MM.1S (cell line): ENCODE results near the gene MPRIP.

ENCODE experiments used
- DNase-seq: peaks from one replicate; pipeline ENCODE4 v3.0.0-alpha.2; 2015
- H2AFZ ChIP-seq: fragments of 300-600 bp; sonication (generic); 2 replicates; pipeline ENCODE4 v1.6.0; 2016; ENCODE audit warnings: antibody characterized with exemption, low read length
- H3F3A ChIP-seq: fragments of 300-600 bp; sonication (generic); 2 replicates; pipeline ENCODE4 v1.6.1; 2016; ENCODE audit warnings: mild to moderate bottlenecking, antibody characterized with exemption, low read length, moderate library complexity, mixed read lengths; ENCODE audit not compliant: insufficient read depth
- H3K27ac ChIP-seq: fragments of 300-600 bp; sonication (generic); 2 replicates; pipeline ENCODE4 v1.5.1; 2016; ENCODE audit warnings: mild to moderate bottlenecking, low read length
- H3K27me3 ChIP-seq: fragments of 300-600 bp; sonication (generic); replicated peaks from 2 replicates; pipeline ENCODE4 v1.6.0; 2016; ENCODE audit warnings: low read length; ENCODE audit not compliant: insufficient read depth
- H3K36me3 ChIP-seq: fragments of 300-600 bp; sonication (generic); replicated peaks from 2 replicates; pipeline ENCODE4 v1.6.1; 2016; ENCODE audit warnings: mild to moderate bottlenecking, low read length, mixed read lengths; ENCODE audit not compliant: insufficient read depth
- H3K4me1 ChIP-seq: fragments of 300-600 bp; sonication (generic); 2 replicates; pipeline ENCODE4 v1.6.1; 2016; ENCODE audit warnings: low read length, mixed read lengths
- H3K4me2 ChIP-seq: fragments of 300-600 bp; sonication (generic); 2 replicates; pipeline ENCODE4 v1.6.0; 2016; ENCODE audit warnings: low read depth, low read length
- H3K4me3 ChIP-seq: fragments of 300-600 bp; sonication (generic); 2 replicates; pipeline ENCODE4 v1.5.1; 2016; ENCODE audit warnings: low read length, mixed read lengths
- H3K79me2 ChIP-seq: fragments of 300-600 bp; sonication (generic); 2 replicates; pipeline ENCODE4 v1.6.1; 2016; ENCODE audit warnings: mixed run types, low read length, mixed read lengths
- H3K9ac ChIP-seq: fragments of 300-600 bp; sonication (generic); 2 replicates; pipeline ENCODE4 v1.6.1; 2016; ENCODE audit warnings: low read length, mixed read lengths
- H3K9me2 ChIP-seq: fragments of 300-600 bp; sonication (generic); replicated peaks from 2 replicates; pipeline ENCODE4 v1.6.1; 2016; ENCODE audit warnings: mild to moderate bottlenecking, low read length, mixed read lengths; ENCODE audit not compliant: insufficient read depth
- H3K9me3 ChIP-seq: fragments of 300-600 bp; sonication (generic); replicated peaks from 2 replicates; pipeline ENCODE4 v1.6.1; 2016; ENCODE audit warnings: mild to moderate bottlenecking, low read length, mixed read lengths; ENCODE audit not compliant: insufficient read depth
- H4K20me1 ChIP-seq: fragments of 300-600 bp; sonication (generic); 2 replicates; pipeline ENCODE4 v1.6.1; 2016; ENCODE audit warnings: mild to moderate bottlenecking, low read length, moderate library complexity, mixed read lengths; ENCODE audit not compliant: insufficient read depth
- EZH2 ChIP-seq: fragments of 300-600 bp; sonication (generic); optimal IDR thresholded peaks from 2 replicates; pipeline ENCODE3; 2017; ENCODE audit warnings: low read depth, mild to moderate bottlenecking, antibody characterized with exemption, low read length, mixed read lengths
- EZH2phosphoT487 ChIP-seq: fragments of 300-600 bp; sonication (generic); IDR thresholded peaks from 2 replicates; pipeline ENCODE4 v1.6.1; 2018; ENCODE audit warnings: antibody characterized with exemption, low read length
- TF ChIP-seq, protein P1 (sequence below): fragments of 300-600 bp; sonication (generic); IDR thresholded peaks from 2 replicates; pipeline ENCODE4 v1.5.1; 2016; ENCODE audit warnings: antibody characterized with exemption, low read length, mixed read lengths

MPRIP gene

DNA sequence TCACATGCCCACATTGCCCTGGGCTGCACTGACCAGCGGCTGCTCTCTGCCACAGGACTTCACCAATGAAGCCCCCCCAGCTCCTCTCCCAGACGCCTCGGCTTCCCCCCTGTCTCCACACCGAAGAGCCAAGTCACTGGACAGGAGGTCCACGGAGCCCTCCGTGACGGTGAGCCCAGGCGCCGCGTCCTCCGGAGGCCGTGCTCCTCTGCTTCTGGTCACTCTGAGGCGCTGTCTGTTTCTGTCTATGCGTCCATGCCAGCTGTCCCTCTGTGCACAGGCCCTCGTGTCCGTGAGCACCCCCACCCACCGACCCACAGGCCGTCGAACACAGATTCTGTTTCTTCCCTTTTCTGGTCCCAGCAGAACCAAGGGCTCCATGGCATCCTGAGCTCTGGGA, 101.2 kb downstream of the MPRIP start:
- DNase-seq = no peak
- Histone ChIP-seq H3K4me3 (no peak overlapping the region), H3K27ac (no peak overlapping the region), H3K9me2 (no peaks in the 10 kb centered on the region), H3K36me3 (no peaks in the 10 kb centered on the region), H3K4me2 (no peak overlapping the region), H3K27me3 (no peaks in the 10 kb centered on the region), H3K9me3 (no peaks in the 10 kb centered on the region), H3K79me2 (no peaks in the 10 kb centered on the region), H3K9ac (no peak overlapping the region), H3F3A (no peaks in the 10 kb centered on the region), H3K4me1 (no peaks in the 10 kb centered on the region), H4K20me1 (no peaks in the 10 kb centered on the region), H2AFZ (no peak overlapping the region)
- TF ChIP-seq EZH2phosphoT487 = no peak
- no peak for TF ChIP-seq EZH2
- TF ChIP-seq, protein P1, sequence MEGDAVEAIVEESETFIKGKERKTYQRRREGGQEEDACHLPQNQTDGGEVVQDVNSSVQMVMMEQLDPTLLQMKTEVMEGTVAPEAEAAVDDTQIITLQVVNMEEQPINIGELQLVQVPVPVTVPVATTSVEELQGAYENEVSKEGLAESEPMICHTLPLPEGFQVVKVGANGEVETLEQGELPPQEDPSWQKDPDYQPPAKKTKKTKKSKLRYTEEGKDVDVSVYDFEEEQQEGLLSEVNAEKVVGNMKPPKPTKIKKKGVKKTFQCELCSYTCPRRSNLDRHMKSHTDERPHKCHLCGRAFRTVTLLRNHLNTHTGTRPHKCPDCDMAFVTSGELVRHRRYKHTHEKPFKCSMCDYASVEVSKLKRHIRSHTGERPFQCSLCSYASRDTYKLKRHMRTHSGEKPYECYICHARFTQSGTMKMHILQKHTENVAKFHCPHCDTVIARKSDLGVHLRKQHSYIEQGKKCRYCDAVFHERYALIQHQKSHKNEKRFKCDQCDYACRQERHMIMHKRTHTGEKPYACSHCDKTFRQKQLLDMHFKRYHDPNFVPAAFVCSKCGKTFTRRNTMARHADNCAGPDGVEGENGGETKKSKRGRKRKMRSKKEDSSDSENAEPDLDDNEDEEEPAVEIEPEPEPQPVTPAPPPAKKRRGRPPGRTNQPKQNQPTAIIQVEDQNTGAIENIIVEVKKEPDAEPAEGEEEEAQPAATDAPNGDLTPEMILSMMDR = no peak

DNA sequence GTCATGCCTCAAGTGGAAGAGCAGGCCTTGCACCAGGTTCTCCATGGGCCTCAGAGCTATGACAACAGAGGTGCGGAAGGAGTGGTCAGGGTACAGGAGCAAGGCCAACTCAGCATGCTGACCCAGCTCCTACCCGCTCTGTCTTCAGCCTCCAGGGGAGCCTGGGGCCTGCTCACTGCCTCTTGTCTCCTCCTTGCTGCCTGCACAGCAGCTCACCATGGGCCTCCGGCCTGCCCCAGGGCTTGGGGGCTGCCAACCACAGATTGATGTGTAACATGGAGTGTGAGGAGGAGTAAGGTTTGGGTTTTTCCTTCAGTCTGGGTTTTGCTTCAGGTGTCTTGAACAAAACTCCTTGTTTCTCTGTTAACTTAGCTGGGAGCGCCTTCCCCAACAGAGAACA, 101.8 kb downstream of the MPRIP start:
- H3K9me3 ChIP-seq = no peaks in the 10 kb centered on the region
- H4K20me1 ChIP-seq = no peaks in the 10 kb centered on the region
- H3K4me3 ChIP-seq = no peak overlapping the region
- no peak overlapping the region for H2AFZ ChIP-seq
- H3K79me2 ChIP-seq = no peaks in the 10 kb centered on the region
- H3K27ac ChIP-seq = no peak overlapping the region
- H3K36me3 ChIP-seq = no peaks in the 10 kb centered on the region
- no peaks in the 10 kb centered on the region for H3K27me3 ChIP-seq
- H3K4me1 ChIP-seq = no peaks in the 10 kb centered on the region
- TF ChIP-seq EZH2phosphoT487 (no peak), EZH2 (no peak)
- TF ChIP-seq, protein P1 = no peak
- H3F3A ChIP-seq = no peaks in the 10 kb centered on the region
- DNase-seq = no peak
- H3K9ac ChIP-seq = no peak overlapping the region
- no peaks in the 10 kb centered on the region for H3K9me2 ChIP-seq
- no peak overlapping the region for H3K4me2 ChIP-seq

DNA sequence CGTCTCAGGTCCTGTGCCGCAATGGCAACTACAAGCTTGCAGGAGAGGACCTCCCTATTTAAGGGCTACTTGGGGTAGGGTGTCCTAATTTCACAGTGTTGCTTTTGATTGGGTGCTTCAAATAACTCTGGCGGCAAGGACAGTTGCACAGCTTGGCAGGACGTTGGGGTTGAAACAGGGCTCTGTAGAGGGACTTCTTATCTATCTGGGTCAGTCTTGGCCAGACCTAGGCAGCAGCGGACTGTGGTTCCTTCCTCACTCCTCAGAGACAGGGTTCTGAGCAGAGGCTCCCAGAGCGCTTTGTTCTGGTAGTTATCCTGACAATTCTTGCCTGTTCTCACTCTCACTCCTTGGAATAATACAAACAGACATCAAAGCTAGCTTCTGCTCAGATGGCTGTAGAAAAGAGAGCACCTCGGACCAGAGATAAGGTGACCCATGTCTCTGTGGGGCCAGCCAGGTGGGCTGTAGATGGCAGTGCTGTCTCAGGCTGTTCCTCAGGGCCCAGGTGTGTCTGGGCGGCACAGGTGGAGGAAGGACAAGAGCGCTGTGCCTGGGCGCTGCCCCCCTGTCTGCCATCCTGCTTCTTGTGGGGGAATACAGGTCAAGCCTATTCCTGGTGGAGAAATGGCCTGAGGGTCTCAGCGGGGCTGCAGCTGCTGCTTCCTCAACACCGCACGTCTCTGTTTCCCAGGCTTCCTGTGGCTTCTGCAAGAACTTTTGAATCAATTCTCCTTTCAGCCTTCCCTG, 102.8 kb downstream of the MPRIP start:
- no peaks in the 10 kb centered on the region for H4K20me1 ChIP-seq
- no peaks in the 10 kb centered on the region for H3K9me2 ChIP-seq
- no peak for TF ChIP-seq EZH2
- TF ChIP-seq, protein P1 = no peak
- TF ChIP-seq EZH2phosphoT487 = no peak
- no peak overlapping the region for H3K4me3 ChIP-seq
- no peaks in the 10 kb centered on the region for H3F3A ChIP-seq
- no peak overlapping the region for H3K27ac ChIP-seq
- no peaks in the 10 kb centered on the region for H3K9me3 ChIP-seq
- DNase-seq = no peak
- H3K36me3 ChIP-seq = no peaks in the 10 kb centered on the region
- no peaks in the 10 kb centered on the region for H3K4me1 ChIP-seq
- no peak overlapping the region for H3K9ac ChIP-seq
- H3K4me2 ChIP-seq = no peak overlapping the region
- H2AFZ ChIP-seq = no peak overlapping the region
- no peaks in the 10 kb centered on the region for H3K79me2 ChIP-seq
- H3K27me3 ChIP-seq = no peaks in the 10 kb centered on the region
